Right forelimb (tissue), 1 donor: ENCODE measurements around the gene FSHR.

Source experiments
- DNase-seq: peaks from one replicate; pipeline ENCODE4 v3.0.0-alpha.2; 2018

FSHR gene, protein sequence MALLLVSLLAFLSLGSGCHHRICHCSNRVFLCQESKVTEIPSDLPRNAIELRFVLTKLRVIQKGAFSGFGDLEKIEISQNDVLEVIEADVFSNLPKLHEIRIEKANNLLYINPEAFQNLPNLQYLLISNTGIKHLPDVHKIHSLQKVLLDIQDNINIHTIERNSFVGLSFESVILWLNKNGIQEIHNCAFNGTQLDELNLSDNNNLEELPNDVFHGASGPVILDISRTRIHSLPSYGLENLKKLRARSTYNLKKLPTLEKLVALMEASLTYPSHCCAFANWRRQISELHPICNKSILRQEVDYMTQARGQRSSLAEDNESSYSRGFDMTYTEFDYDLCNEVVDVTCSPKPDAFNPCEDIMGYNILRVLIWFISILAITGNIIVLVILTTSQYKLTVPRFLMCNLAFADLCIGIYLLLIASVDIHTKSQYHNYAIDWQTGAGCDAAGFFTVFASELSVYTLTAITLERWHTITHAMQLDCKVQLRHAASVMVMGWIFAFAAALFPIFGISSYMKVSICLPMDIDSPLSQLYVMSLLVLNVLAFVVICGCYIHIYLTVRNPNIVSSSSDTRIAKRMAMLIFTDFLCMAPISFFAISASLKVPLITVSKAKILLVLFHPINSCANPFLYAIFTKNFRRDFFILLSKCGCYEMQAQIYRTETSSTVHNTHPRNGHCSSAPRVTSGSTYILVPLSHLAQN

DNA sequence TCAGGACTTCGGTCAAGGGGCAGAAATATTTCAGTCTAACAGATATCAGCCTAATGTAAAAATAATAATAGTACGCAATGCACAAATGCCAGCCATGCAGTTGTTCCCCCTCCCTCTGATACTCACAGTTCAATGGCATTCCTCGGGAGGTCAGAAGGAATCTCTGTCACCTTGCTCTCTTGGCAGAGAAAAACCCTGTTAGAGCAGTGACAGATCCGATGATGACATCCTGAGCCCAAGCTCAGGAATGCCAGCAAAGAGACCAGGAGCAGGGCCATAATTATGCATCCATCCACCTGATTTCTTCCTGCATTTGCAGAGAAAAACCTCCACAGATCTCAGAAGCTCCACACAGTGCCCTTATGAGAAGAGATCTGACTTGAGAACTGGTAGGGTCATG is at the start of gene FSHR:
Gene FSHR (minus strand): TSS at position 376 of the 400 bp plus-strand sequence. CDS start 98 bp downstream, at position 278.
- DNase-seq, result no peak

DNA sequence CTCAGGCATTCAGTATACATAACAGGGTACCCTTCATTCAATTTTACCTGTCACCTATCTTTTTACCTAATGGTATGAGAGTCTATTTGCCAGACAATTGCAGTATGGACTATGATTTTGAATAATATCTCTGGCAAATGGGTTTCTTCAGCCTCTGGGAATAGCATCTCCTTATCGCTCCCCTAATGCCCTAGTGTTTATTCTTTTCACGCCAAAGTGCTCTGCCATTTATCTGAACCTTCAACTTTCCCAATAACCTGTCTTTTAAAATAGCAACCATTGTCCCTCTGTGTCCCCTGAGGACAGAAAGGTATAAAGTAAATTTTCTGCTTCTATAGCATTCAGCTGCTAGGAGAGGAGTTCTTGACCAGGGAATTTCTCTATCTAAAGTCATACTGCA is 45.0 kb upstream of the FSHR start:
- no peak for DNase-seq

DNA sequence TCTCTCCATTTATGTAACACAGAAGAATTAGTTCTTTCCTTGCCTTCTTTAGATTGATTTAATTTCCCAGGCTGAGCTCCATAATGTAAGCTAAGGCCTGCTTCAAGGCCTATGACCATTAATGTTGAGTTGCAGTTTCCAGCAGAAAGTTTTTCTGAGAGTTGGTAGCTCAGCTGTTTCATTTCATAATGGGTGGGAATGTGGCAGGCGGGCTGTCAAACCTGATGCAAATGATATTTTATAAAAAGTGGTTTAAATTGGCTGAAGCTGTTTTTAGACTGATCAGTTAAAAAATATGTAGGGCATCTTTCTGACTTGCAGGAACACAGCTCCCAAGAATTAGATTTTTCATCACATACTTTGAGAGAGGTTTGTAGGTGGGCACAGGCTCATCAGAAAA is 40.4 kb upstream of the FSHR start:
- no peak for DNase-seq

DNA sequence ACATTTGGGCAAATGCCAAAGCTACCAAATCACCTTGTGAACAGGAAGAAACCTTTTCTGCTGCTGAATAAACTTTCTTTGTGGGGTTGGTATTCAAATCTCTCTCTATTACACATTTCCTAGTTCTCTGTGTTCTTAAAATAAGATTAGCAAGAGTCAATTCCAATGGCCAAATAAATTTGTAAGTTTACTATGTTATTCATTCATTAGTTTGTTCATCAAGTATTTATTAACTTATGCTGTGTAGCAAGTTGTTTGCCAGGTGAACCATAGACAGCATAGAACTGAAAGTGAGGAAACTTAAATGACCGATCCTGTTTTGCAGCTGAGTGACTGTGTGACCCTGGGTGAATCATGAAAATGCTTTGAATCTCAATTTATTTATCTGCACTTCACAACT is 37.7 kb upstream of the FSHR start:
- no peak for DNase-seq

DNA sequence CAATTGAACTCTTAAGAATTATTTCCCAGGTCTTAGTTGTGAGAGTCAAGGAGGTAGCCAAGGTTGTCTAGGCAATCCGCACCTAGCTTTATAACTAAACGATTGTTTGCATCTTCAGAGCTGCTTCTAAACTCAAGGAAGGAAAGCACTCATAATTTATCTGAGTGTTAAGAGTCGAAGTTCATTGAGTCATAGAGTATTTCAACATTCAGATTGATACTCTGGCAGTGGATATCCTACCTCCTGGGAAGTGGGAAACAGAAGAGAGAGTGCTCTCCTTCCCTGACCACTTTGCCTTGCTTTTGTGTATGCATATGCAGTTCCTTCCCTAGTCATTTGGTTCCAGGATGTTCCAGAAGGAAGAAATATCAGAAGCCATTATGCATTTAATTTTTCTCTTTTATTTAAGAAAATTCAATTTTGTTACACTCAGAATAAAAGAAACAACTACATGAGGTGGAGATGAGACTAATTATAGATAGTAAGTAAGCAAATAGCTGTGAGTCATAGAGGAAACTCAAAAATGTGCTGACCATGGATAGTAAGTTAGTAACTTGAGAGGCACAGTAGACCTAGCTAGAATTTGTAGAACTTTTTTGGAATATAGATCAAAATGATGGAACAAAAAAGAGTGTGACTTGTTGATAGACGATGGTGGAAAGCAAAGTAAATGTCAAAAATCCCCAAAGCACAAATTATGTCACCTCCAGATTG is 35.4 kb upstream of the FSHR start:
- DNase-seq, result no peak

DNA sequence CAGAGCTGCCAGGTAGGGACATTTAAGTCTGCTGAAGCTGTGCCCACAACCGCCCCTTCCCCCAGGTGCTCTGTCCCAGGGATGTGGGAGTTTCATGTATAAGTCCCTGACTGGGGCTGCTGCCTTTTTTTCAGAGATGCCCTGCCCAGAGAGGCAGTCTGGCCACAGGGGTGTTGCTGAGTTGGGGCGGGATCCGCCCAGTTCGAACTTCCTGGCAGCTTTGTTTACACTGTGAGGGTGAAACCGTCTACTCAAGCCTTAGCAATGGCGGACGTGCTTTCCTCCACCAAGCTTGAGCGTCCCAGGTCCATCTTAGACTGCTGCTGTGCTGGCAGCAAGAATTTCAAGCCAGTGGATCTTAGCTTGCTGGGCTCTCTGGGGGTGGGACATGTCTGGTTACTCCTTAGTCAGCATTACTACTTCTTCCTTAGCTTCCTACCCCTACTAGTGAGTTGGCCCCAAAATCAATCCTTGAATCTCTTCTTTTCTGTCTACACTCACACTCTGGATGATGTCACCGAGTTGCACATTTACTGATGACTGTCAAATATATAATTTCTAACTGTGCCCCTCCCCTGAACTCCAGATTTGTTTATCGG is 31.8 kb upstream of the FSHR start:
- DNase-seq, result no peak

DNA sequence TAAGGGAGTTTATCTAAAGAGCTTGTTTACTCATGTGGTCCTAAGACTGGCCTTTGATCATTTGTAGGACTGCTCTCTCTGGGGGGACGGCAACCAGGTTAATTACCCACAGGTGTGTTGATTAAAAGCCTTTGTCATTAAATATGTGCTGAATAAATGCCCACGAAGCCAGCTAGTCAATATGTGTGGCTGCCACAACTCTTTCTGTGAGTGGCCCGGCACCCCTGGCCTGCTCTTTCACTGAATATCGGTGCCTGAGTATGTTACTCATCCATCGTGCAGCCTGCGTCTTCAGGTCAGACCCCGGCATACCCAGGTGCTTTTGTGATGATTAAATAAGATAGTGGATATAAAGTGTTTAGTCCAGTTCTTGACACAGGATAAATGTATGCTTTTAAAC is 24.3 kb upstream of the FSHR start:
- DNase-seq, result no peak

DNA sequence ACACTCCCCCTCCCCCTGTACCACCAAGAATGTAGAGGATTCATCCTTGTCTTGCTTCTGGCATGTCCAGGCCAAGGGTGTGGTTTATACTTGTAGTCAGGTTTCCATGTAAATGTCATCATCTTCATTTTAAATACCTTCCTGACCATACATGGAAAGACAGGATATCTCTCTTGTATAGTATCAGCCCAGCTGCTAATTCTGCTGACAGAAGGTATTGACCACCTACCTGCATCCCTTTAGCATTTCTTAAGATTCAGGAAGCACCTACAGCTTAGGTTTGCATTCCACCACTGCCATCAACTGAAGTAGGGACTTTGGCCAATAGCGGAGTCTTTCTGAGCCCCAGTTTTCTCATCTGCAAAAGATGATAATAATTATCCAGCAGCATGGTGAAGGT is 22.9 kb upstream of the FSHR start:
- no peak for DNase-seq

DNA sequence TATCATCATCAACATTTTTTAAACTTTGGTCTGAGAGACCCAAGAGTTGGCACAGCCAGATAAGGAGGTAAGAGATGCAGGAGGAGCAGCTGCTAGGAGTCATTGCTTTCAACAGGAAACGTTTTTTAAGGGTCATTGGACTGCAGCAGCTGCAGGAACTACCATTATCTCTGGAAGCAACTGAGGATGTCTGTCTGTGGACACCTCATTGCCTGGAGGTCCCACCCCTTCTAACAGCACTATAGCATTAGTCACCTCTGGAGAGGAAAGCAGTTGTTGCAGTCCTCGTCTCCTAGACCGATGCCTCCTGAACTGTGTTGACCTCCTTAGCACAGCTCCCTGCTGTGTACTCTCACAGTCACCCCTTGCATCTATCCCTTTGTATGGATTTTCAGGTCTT is 21.5 kb upstream of the FSHR start:
- no peak for DNase-seq

DNA sequence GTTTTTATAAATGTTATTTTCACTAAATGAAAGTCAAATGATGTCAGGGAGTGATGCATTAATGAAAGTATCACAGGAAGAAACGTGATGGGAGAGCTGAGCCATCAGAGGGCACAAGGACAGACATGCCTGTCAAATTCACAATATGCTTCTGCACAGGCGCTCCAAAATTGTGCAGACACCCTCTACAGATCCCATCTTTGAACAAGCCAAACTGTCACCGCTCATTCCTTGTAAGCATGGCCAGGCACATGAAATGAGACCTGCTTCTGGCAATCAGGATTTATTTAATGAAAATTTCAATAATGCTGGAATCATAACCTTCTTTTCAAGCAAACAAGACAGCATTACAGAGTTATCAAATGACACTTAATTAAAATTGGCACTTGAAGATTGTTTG is 20.4 kb upstream of the FSHR start:
- DNase-seq, result no peak

DNA sequence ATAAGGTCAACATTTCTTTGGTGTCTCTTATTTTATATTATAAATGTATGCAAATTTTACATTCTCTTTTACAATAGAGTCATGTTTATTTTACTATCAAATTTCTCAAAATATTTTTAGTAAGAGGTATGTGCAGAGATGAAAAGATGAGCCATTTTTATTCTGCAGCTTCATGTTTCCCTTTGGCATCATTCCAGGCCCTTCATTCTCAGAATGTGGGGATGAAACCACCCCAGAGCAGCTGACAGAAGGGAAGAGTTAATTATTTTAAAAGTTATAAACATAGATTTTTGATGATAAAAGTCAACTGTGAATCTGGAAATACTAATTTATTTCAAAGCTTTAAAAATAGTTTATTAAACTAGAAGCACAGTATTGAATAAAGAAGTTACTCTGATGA is 12.8 kb upstream of the FSHR start:
- DNase-seq, result no peak

DNA sequence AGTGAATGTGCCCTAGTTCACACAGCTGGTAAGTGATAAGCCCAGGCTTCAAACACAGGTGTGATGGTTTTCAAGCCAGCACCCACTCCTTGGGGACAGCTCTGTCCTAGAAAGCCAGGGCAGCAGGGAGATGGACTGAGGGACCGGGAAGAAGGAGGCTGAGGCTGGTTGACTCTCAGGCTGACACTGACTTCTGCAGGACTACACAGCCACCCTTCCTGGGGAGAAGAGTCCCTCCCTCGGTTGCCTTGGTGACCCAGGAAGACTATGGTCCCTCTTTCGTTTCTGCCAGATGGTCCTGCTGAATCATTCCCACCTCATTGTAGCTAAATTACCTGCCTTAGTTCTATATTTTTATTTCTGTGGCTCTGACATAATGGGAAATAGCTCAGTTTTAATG is 11.3 kb upstream of the FSHR start:
- DNase-seq, result no peak

DNA sequence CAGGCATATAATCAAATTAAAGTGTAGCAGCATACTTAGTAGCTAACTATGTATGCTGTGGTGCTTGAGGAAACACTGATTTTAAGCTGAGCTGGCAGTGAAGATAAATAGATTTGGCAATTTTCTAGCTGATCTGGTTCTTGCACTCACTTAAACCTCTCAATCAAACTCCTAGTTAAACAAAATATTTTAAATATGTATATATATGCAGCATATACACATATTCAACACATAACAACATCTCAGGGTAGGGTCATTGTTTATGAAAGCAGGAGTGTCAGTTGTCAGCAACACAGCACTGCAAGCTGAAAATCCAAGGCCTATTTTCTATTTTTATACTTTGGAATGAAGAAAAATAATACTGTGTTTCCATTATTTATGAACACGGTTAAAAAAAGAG is 10.4 kb upstream of the FSHR start:
- DNase-seq, result no peak

DNA sequence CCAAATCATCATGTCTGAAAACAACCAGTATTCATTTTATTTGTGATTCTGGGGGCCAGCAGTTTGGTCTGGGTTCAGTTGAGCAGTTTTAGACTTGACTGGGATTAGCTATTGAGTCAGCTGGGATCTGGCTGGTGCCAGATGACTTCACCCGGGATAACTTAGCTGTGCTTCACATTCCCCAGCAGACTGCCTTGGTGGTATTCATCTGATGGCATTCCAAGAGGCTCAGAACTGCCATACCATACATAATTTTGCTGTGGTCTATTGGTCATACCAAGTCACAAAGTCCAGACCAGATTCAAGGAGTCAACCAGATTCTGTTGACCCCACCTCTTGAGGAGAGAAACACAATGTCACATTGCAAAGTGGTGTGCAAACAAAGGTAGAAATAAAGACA is 7.8 kb upstream of the FSHR start:
- DNase-seq, result no peak

DNA sequence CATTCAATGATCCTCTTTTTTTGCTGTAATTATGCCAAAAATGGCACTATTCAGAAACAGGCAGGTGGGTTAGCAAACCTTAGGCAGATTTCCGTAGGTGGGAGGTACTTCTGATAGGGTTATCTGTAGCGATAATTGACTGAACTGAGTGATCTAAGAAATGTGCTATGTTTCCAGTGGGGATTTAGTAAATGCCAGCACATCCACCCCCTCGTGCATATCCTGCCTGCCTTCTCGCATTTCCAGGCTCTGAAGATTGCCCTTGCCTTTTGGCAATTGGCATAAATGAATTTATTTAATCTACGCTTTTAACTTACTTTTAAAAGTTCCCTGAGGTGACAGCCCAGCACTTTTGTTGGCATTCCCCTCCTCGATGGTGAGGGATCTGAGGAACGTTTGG is 576 bp upstream of the FSHR start:
- no peak for DNase-seq

DNA sequence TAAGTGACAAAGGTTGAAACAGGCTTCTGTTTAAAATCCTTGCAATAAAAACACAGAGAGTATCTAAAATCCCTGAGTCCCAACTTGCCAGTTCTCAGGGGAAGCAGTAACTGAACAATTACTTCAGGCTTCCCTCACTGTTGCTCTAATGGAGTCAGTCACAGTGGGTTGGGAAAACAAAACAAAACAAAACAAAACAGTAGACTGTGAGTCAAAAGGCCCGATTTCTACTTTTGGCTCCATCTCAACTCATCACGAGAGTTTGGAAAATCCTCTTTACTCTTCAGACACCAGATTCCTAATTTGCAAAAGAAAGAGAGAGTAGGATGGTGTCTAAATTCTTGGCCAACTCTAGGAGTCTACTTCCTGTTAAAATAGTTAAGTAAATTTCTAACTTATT is 1.1 kb downstream of the FSHR start:
- DNase-seq, result no peak

DNA sequence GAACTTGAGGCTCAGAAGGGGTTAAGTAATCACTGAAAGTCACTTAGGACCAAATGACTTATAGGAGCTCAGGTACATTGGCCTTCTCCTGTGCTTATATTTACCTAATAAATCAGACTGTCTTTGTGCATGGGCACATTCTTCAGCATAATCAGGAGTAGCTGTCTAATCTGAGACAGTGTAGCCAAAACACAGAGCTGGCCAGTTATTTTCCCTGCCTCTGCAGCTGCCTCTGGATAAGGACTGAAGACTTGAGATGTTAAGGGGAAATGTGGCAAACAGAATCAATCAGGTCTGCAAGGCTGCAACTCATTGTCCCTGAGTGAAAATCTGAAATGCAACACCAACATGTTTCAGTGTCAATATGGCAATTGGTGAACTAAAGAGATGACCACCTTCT is 1.5 kb downstream of the FSHR start:
- no peak for DNase-seq

DNA sequence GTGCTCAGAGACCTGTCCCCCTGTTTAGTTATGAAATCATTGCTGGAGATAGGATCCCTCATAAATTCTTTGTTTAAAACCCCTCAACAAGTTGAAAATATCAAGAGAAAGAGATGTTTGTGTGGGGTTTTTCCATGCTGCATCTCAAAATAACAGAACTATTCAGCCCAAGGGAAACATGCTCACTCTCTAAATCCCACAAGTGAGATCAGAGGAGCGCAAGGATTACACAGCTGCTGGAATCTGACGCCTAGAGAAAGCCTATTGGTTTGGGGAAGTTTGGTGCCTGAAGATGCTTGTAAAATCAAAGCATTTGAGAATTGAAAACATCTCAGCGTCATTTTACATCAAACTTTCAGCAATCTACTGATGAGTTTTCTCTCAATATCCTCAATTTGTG is 7.9 kb downstream of the FSHR start:
- DNase-seq, result no peak

DNA sequence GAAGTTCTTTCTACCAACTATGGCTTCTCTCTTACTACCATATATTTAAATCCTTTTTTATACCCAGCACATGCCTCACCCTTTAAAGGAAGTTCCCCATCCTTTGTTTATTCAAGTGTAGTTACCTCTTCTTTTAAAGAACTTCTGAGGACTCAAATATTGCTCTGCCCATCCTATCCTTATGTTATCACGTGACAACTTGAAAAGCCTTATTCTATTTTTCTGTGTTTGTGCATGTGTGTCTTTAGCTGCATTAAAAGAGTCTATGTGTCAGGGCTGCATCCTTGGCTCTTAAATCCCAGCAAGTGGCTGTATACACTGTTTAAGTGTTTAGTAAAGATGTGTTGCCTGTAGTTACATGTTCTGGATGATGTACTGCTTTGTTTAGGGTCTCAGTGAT is 22.5 kb downstream of the FSHR start:
- DNase-seq, result no peak

DNA sequence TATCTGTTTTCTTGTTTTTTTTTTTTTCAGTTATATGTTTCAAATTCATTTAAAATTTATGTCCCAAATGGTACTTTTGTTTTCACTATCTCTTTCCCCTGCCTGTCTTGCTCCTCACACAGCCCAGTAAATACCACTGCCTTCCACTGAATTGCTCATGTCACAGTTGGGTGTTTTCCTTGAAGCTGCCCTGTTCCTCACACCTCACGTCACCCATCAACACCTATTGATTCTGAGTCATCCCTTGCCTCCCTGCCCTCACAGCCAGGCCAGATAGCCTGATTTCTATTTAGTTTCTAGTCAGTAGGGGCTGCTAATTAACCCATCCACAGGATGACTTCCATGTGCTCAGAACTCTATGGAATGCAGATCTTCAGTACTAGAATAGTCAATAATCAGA is 25.3 kb downstream of the FSHR start:
- DNase-seq, result no peak

DNA sequence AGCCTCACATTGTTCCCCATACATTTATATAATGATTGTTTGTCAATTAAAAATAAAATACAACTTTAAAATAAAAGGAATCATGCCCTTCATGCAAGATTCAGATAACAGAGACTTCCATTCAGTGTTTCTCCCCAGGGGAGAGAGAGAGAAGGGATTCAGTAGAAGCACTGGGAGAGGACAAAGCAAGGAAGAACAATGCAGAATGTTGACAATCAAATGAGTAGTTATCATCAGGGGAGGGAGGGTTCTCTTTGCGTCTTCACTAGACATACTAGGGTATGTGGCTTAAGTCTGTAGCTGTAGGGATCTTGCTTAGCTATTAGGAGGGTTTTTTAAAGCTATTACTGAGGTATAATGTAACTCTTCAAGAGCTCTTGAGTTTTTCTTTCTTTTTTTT is 30.7 kb downstream of the FSHR start:
- no peak for DNase-seq

DNA sequence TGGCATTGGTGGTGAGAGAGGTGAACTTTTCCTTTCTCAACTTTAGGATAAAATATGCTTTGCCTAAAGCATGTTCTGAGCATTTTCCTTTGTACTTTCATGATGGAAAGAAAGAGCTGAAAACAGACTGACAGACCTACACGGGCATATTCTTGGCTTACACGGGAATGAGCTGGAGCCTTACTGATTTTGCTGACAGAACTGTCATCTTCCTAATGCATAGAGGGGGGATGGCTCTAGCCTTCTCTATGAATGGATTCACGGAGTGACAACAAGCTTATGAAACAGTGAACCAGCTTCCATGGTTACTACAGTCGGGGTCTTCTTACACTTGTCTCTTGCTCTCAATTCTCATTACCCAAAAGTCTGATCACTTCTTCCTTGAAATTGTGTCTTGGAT is 32.2 kb downstream of the FSHR start:
- no peak for DNase-seq

DNA sequence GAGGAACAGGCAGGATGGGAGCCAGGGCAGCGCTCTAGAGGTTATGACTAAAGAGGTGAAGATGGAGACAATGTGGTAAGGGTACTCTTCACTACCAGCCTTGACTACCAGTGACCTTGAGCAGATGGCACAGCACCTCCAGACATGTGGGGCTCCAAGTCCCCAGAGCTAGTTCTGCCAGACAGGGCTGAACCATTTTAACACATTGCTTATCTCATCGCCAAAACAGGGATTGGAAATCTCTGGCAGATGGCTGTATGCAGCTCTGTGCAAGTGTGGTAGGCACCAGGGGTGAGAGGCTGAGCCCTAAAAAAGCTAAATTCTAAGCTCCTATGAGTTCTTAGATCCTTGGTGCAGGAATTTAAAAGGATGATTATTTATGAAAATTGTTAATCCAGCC is 41.3 kb downstream of the FSHR start:
- no peak for DNase-seq

DNA sequence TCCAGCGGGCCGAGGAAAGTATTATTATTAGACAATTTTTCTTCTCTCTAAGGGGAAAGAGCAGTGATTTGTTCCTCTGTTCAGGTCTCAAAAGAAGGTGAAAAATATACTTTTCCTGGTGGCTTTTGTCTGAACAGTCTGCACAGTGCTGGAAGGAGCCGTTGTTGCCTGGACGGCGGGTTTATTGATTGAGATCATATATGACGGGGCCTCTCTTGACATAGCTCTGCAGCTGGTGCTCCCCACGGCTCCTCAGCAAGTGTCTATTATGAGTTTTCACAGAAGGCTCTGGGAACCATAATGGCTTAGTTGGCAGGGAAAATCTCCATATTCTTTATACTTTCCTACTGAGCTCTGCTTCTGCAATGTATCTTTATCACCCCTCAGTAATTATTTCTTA is 42.9 kb downstream of the FSHR start:
- no peak for DNase-seq
